GM21423 (cell line): ENCODE measurements around the gene PDXK.
"Not testable (repeated sequence)": the region's sequence is repeated elsewhere in the genome, so short reads cannot be mapped to it uniquely, and the experiment has no call there.

Source experiments
- ATAC-seq: cut with Tn5 transposase; IDR thresholded peaks from one replicate; pipeline ENCODE4 v1.9.1; 2021; ENCODE audit warnings: mild to moderate bottlenecking, moderate library complexity; ENCODE audit not compliant: unreplicated experiment

Gene PDXK

DNA sequence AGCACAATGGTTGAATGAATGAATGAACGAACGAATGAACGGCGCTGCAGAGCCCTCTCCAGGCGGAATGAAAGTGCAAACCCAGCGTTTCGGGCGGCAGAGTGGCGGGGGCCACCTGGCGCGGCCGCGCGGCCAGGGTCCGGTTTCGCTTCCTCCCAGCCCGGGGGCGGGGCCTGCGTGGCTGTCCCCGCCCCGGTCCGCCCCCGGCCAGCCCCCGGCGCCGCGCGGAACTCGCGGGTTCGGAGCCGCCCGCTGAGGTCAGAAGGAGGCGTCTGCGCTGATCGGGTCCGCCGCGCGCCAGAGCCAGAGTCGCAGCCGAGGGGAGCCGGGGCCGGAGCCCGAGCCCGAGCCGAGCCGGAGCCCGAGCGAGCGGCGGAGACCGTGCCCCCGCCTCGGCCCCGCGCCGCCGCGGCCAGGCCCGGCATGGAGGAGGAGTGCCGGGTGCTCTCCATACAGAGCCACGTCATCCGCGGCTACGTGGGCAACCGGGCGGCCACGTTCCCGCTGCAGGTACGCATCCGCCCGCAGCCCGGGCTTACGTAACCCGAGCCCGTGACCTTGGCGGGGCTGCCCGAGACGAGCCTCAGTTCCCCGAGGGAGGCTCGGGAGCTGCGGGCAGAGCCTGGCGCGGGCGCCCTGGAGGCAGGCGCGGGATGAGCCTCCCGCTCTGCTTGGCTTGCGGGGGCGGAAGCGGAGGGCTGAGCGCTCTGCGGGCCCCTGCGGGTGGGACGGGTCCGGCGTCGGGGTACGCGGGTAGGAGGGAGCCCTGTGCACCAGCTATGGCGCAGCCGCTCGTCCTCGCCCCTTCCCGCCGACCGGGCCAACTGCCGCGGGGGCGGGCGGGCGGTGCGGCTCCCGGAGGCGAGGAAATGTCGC lies at the start of gene PDXK:
Gene PDXK, plus strand, starts transcription at position 258 of the 876 bp plus-strand sequence. Its CDS starts 166 bp downstream, at position 424.
- ATAC-seq, result peak; percentile 56

DNA sequence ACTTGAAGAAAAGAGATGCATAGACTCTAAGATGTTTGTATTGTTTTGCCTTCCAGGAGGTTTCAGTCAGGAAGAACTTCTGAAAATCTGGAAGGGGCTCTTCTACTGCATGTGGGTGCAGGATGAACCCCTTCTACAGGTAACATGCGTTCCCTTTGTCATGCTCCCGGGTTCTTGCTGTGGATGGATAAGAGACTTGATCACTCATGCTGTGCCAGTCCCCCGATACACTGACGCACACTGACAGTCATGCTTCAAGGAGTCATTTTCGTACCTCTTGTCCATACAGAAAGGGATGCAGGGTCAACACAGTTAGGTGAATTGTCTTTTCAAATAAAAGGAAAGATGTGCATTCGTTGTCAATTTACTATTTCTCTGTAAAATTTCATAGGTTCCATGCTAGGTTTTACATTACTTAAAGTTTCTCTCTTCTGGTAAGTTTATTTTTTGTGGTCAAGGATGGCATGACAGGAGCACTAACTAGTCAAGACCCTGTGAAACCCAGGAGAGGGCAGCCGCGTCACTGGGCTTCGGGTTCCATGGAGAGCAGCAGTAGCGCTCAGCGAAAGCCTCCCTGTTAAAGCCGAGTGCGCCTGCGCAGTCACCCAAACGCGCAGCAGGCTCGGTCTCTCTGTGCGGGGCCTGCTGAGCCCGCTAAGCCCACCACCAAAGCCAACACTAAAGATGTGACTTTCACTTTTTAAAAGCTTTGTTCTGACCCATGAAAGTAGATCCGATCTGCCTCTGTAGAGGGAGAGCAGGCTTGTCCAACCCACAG lies 48.9 kb upstream of the PDXK start:
- no peak for ATAC-seq

DNA sequence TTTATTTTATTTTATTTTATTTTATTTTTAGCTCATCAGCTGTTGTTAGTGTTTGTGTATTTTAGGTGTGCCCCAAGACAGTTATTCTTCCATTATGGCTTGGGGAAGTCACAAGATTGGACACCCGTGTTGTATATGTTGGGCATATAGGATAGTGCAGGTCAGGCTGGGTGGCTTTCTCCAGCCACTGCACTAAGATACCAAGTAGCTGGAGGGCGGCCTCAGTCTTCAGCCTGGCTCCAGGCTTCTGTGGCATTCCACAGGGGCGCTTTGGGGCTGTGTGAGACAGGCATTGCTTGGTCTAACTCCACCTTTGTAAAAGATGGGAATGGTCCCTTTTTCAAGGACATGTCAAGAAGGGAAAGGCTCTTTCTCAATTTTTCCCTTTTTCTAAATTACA lies 43.1 kb upstream of the PDXK start:
- ATAC-seq, result no peak

DNA sequence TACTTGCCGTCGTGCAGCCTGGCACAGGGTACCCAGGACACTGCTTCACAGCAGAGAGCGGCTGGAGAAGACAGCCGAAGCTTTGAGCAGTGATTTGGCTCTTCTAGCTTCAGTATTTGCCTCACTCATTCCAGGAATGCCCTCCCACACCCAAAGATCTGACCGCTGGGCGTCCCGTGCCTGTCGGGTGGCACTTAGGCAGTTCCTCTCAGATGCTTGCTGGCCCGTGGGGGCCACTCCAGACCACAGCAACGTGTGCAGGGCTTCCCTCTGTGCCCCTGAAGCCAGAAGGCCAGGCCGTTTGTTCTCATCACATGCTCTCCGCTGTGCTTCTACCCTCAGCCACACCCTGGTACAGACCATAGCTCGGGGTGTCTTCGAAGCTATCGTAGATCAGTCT lies 42.5 kb upstream of the PDXK start:
- ATAC-seq, result no peak

DNA sequence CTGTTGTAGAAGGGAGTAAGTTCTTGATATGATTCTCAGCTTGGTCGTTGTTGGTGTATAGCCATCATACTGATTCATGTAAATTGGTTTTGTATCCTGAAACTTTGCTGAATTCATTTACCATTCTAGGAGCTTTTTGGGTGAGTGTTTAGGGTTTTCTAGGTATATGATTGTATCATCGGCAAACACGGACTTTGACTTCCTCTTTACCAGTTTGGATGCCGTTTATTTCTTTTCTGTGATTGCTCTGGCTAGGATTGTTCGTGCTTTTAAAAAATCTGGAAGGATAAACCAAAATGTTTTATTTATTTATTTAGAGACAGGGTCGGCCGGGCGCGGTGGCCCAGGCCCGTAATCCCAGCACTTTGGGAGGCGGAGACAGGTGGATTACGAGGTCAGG lies 39.0 kb upstream of the PDXK start:
- ATAC-seq, result no peak

DNA sequence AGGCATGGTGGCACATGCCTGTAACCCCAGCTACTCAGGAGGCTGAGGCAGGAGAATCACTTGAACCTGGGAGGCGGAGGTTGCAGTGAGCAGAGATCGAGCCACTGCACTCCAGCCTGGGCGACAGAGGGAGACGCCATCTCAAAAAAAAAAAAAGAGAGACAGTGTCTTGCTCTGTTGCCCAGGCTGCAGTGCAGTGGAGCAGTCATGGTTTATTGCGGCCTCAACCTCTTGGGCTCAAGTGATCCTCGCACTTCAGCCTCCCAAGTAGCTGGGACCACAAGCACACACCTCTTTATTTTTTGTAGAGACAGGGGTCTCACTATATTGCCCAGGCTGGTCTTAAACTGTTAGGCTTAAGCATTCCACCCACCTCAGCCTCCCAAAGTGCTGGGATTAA lies 38.5 kb upstream of the PDXK start:
- not testable (repeated sequence) for ATAC-seq

DNA sequence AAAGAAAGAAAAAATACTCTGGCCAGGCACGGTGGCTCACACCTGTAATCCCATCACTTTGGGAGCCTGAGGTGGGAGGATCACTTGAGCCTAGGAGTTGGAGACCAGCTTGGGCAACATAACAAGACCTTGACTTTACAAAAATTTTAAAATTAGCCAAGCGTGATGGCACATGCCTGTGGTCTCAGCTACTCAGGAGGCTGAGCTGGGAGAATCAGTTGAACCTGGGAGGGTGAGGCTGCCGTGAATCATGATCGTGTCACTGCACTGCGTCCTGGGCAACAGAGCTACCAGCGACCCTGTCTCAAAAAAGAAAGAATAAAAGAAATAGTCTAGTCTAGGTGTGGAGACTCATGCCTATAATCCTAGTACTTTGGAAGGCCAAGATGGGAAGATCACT lies 37.3 kb upstream of the PDXK start:
- no peak for ATAC-seq

DNA sequence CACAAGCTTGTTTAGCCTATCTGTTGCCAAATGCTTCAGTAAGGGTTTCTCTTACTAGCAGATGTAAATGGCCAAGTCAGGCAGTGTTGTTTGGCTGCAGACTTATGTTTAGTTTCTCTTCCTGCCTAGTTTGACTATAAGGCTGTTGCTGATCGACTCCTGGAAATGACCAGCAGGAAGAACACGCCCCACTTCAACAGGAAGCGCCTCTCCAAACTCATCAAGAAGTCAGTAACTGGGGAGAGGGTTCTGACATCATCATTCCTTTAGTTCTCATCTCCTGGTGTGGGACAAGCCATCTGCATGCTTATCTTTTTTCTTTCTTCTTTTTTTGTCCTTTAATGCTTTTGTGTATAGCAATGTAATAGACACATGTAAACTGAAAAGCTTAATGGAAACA lies 34.5 kb upstream of the PDXK start:
- no peak for ATAC-seq

DNA sequence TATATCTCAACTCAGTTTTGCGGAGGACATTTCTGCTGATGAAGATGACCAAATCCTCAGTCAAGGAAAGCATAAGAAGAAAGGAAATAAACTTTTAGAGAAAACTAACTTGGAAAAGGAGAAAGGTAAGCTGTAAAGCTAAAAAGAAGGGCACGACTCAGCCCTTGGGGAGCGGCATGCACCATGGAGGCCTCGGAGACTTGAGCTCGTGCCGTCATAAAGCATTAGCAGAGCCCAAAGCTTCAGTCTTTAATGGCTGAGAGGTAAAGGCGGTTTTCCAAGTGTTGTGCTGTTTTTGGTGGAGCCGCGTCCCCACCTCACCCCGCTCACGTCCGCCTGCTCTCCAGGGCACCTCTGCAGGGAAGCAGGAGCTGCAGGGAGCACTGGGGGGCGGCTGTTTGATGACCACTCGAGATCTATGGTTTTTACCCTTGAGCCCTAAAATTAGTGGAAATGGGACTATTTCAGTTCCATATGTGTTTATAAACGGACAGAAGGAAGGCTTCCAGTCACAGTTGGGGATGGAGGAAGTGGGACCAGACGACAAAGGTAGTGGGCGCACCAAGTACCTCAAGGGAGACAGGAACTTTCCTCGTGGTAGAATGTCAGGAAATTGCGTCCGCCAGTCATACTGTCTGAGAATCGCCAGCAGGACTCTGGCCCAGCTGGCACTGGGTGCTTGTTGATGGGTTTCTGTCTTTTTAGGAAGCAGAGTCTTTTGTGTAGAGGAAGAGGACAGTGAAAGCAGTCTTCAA lies 31.9 kb upstream of the PDXK start:
- ATAC-seq, result no peak

DNA sequence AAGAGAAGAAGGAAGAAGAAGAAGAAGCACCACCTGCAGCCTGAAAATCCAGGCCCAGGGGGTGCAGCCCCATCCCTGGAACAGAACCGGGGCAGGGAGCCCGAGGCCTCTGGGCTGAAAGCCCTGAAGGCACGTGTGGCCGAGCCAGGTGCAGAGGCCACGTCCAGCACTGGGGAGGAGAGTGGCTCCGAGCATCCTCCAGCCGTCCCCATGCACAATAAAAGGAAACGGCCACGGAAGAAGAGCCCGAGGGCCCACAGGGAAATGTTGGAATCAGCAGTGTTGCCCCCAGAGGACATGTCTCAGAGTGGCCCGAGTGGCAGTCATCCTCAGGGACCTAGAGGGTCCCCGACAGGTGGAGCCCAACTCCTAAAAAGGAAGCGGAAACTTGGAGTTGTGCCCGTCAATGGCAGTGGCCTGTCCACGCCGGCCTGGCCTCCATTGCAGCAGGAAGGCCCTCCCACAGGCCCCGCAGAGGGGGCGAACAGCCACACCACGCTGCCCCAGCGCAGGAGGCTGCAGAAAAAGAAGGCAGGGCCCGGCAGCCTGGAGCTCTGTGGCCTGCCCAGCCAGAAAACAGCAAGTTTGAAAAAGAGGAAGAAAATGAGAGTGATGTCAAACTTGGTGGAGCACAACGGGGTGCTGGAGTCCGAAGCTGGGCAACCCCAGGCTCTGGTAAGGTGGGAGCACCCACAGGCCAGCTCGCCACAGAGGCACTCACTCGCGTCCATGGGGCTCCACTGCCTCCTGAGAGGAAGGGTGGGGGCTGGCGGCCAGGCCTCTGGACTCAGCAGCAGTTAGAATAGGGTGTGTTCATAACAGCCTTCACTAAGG lies 31.1 kb upstream of the PDXK start:
- no peak for ATAC-seq

DNA sequence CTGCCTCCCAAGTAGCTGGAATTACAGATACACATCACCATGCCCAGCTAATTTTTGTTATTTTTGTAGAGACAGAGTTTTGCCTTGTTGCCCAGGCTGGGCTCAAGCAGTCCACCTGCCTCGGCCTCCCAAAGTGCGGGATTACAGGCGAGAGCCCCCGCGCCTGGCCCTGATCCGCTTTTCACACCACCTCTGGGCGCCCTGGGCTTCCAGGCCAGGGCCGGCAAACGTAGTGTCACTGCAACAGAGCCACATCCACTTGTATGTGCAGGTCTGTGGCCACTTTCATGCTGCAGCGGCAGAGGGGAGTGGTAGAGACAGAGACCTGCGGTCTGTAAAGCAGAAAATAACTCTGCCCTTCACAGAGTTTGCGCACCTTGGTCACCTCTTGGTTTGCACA lies 30.0 kb upstream of the PDXK start:
- no peak for ATAC-seq

DNA sequence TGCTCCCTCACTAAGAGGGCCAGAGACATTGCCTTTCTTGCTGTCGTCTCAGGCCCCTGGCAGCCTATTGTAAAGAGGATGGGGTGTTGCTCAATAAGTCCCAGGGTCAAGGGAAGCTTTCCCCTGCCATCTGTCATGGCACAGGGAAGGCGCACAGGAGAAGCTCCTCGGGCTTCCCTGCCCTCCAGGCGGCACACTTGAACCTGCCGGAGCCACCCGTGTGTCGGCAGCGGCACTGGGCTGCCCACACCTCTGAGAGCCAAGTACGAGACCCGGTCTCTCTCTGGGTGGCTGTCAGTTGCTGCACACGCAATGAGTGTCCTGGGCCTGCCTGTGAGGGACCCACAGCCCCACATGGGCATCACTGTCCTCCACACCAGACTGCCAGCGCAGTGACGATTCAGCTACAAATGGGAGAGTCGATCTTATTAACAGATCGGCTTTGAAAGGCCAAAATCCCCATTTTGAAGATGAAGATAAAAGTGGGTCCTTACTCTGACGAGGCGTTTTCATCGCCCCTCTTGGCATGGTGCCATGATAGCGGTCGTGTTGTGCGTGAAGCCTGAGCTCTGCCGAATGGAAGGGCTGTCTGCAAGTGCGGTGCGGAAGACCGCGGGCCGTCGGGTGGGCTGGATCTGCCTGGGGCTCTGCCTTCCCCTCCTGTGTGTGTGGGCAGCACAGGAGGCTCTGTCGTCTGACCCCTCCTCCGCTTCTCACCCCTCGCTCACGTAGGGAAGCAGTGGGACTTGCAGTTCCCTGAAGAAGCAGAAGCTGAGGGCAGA lies 29.2 kb upstream of the PDXK start:
- no peak for ATAC-seq

DNA sequence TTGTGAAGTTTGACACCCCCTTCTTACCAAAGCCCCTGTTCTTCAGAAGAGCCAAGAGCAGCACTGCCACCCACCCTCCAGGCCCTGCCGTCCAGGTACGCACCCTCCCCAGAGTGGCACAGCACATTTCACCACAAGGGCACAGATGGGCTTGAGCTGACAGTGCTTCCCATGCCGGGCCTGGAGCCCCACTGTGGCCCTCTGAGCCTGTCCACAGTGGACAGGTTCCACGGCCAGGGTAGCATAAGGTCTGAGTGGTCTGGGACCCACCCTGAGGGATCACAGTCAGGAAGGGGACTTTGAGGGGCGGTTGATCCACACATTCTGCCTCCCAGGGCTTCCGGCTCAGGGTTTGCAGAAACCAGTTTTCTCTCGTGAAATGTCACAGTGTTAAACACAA lies 28.6 kb upstream of the PDXK start:
- no peak for ATAC-seq

DNA sequence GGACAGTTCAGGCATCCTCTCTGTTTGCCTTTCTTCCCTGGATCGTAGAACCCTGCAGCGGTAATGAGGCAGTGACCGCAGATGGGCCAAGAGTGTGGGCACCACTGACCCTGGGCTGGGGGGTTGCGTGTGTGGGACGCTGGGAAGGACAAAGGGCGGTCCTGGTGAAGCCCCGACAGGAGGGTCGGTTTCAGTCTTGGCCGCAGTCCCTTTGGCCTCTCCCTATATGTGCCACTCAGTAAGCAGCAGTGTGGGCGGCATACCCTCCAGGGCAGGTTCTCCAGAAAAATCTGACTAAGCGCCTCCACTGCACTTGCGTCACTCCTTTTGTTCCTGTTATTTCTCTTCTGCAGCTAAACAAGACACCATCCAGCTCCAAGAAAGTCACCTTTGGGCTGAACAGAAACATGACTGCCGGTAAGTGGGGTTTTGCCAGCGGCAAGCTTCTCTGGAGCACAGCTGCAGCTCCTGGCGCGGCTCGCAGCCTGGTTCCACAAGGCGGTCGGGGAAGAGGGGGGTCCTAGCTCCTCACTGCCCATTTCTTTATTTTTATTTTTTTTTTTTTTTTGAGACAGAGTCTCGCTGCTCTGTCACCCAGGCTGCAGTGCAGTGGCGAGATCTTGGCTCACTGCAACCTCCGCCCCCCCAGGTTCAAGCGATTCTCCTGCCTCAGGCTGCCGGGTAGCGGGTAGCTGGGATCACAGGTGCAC lies 27.7 kb upstream of the PDXK start:
- ATAC-seq, result no peak

DNA sequence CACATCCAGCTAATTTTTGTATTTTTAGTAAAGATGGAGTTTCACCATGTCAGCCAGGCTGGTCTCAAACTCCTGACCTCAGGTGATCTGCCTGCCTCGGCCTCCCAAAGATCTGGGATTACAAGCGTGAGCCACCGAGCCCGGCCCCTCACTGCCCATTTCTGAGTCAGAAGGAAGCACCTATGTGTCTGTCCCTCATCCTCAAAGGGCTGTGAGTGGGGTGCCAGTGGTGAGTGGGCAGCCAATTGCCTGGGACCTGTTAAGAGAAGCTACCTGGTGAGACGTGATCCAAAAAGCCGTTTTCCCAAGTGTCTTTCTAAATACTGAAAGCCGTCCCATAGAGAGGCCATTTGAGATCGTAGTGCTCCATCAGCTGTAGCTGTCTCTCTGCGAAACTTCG lies 27.1 kb upstream of the PDXK start:
- no peak for ATAC-seq

DNA sequence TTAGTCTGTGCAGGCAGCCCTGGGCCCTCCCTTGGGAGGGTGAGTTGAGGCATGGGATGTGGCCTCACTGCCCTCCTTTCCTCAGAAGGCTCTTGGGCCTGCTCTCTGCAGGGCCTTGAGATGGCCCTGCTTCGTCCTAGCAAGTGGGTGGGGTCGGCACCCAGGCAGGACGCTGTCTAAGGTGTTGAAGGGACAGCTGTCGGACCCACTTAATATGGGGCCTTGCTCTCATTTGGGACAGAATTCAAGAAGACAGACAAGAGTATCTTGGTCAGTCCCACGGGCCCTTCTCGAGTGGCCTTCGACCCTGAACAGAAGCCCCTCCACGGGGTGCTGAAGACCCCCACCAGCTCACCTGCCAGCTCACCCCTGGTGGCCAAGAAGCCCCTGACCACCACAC lies 26.0 kb upstream of the PDXK start:
- ATAC-seq, result no peak

DNA sequence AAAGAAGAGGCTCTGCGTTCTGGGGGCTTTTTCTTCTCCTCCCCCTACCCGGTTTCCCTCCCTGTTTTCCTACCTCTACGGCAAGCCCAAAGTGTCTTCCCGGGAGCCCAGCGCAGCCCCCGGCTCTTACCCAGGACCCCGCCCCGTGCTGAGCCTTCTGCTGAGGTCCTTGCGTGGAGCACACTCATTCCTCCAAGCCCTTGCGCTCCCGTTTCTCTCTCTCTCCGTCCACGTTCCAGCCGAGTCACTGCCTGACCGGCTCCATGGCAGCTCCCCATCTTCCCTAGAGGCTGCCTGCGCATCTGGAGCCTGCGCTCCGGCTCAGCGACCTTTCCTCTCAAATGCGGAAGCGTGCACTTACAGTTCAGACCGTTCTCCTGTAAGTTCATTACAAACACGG lies 24.9 kb upstream of the PDXK start:
- ATAC-seq, result no peak

DNA sequence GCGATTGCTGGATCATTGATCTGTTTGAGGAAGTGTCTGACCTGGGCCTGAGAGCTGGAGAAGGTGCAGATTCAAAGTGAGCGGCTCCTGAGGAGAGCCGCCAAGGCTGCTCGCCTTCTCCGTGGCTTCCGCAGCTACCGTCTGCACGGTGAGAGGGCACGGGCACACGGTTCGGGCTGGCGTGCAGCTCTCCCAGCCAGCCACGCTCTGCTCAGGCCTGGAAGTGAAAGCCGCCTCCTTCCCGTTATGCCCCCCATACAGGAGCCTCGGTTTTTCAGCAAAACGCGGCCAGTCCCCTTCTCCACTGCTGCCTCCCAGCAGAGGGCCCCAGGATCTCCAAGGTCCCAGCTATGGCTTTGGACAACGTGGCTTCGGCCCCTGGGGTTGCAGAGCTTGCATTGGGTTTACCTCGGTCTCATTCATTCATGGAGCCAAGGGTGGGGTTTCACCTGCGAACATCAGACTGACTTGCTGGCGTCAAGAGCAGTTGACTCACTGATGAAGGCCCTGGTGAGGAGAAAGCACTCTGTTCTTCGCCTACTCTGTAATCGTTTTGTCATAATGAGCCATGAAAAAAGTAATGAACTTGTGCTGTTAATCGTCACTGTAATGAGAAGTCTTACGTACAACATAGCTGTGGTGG lies 24.4 kb upstream of the PDXK start:
- ATAC-seq, result no peak

DNA sequence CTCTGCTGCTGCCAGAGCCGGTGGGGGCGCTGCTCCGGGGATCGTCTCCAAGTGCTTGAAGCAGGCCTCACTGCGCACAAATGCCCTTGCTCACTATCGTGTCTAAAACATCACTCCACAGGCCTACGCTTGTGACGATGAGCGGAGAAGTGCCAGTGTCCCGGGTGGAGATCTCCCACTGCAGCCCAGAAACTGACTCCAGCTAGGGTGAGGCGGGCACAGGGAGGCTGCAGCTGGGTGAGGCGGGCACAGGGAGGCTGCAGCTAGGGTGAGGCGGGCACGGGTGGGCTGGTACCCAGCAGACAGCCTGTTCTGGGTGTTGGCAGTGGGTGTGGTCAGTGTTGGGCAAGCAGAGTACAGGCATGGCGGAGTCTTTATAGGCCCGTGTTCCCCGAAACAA lies 22.7 kb upstream of the PDXK start:
- ATAC-seq, result no peak
